ENCODE measurements around the gene DLG2.

DLG2 gene

DNA sequence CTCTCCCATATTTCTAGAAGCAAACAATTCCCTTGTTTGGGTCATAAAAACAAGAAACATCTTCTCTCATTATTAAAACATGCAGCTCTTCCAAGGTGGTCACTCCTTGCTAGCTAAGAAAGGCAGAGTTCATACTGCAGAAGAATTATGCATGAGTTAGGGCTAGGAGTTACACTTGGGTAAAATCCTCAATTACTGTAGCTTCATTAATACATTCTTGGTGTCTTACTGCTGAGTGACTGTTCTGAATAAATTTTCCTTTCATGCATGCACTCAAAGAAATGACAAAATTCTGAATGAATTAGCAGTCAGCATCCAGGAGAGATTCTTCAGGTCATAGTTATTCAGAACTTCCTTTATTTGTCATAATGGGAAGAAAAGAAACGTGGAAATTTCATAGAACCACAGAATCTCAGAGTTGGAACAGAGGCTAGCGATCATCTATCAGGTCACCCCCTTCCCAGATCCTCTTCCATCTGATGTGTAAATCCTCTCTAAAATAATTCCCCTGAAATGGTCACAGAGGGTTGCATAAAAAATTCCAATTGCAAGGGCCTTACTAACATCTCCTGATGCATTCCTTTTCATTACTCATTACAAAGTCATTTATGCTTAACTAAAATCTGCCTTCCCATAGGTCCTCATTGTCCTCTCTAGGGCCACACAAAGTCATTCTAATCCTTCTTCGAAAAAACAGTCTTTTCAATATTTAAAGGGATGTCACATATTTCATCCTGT, 771.5 kb downstream of the DLG2 start:
- DNase-seq, result peak; percentile 36
- Histone ChIP-seq H3K4me1 (ENCODE audit: control insufficient read depth, insufficient read depth, low read depth, low read length) (no peaks in the 10 kb centered on the region), H2BK5ac (ENCODE audit: low read depth, low read length, poor library complexity, severe bottlenecking) (no peak overlapping the region), H3K4me2 (ENCODE audit: low read length, poor library complexity, severe bottlenecking) (no peak overlapping the region), H3K27ac (ENCODE audit: low read length, poor library complexity, severe bottlenecking) (peak overlapping the region; percentile 46), H2BK12ac (ENCODE audit: low read length in 2 of 2) (no peak overlapping the region), H3K27me3 (ENCODE audit: control insufficient read depth in 1 of 2, insufficient read depth in 1 of 2, low read length in 2 of 2) (no peaks in the 10 kb centered on the region), H3K4ac (ENCODE audit: low read depth in 1 of 2, low read length in 2 of 2) (no peak overlapping the region), H3K36me3 (ENCODE audit: control insufficient read depth in 1 of 2, insufficient read depth in 2 of 2, low read depth in 1 of 2, low read length in 2 of 2) (no peaks in the 10 kb centered on the region), H2AK5ac (ENCODE audit: low read length, severe bottlenecking) (no peak overlapping the region), H4K8ac (ENCODE audit: low read length) (no peak overlapping the region), H3K79me1 (replicated peaks; ENCODE audit: low read length, poor library complexity, severe bottlenecking) (no peaks in the 10 kb centered on the region), H3K9ac (ENCODE audit: low read length) (no peak overlapping the region), H2AFZ (ENCODE audit: low read depth, low read length) (no peak overlapping the region), H2BK120ac (ENCODE audit: low read depth, low read length) (no peak overlapping the region), H3K23ac (ENCODE audit: low read length in 2 of 2) (no peak overlapping the region), H3K14ac (ENCODE audit: low read length in 2 of 2) (no peak overlapping the region), H3K4me3 (ENCODE audit: insufficient read depth in 1 of 2, low read depth in 1 of 2, low read length in 2 of 2) (no peak overlapping the region), H2BK15ac (ENCODE audit: low read depth, poor library complexity, severe bottlenecking) (no peak overlapping the region), H3K18ac (ENCODE audit: low read depth in 1 of 2, low read length in 2 of 2) (no peak overlapping the region), H3K9me3 (ENCODE audit: control insufficient read depth, low read length) (no peaks in the 10 kb centered on the region), H4K91ac (ENCODE audit: low read length) (no peak overlapping the region)
- 60% methylated on average over 2 of the region's 3 CpGs for WGBS

DNA sequence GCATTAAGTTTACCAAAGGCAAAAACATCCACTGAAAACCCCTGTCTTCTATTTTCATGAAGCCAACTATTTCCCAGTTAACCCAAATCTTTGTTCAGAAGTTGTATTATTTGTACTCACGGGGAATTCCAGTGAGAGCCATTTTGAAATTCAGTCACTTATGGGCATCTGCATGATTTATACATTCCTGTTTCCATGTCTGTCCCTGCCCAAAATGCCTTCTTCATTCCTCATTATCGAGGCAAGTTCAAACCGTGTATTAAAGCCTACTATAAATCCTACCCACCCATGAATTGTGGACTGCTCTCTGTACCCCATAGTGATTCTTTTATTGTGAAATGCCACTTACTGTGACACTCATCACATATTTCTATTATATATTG, 772.7 kb downstream of the DLG2 start:
- H3K18ac ChIP-seq (ENCODE audit: low read depth in 1 of 2, low read length in 2 of 2), result no peak overlapping the region
- no peaks in the 10 kb centered on the region for H3K4me1 ChIP-seq (ENCODE audit: control insufficient read depth, insufficient read depth, low read depth, low read length)
- no peak overlapping the region for H4K91ac ChIP-seq (ENCODE audit: low read length)
- DNase-seq, result no peak
- H3K27me3 ChIP-seq (ENCODE audit: control insufficient read depth in 1 of 2, insufficient read depth in 1 of 2, low read length in 2 of 2), result no peaks in the 10 kb centered on the region
- H2BK12ac ChIP-seq (ENCODE audit: low read length in 2 of 2), result no peak overlapping the region
- no peak overlapping the region for H3K14ac ChIP-seq (ENCODE audit: low read length in 2 of 2)
- H3K79me1 ChIP-seq (replicated peaks; ENCODE audit: low read length, poor library complexity, severe bottlenecking), result no peaks in the 10 kb centered on the region
- H3K23ac ChIP-seq (ENCODE audit: low read length in 2 of 2), result no peak overlapping the region
- no peak overlapping the region for H3K4me2 ChIP-seq (ENCODE audit: low read length, poor library complexity, severe bottlenecking)
- H3K4me3 ChIP-seq (ENCODE audit: insufficient read depth in 1 of 2, low read depth in 1 of 2, low read length in 2 of 2), result no peak overlapping the region
- no peak overlapping the region for H3K9ac ChIP-seq (ENCODE audit: low read length)
- H2AK5ac ChIP-seq (ENCODE audit: low read length, severe bottlenecking), result no peak overlapping the region
- H3K9me3 ChIP-seq (ENCODE audit: control insufficient read depth, low read length), result no peaks in the 10 kb centered on the region
- H3K27ac ChIP-seq (ENCODE audit: low read length, poor library complexity, severe bottlenecking), result no peak overlapping the region
- H3K36me3 ChIP-seq (ENCODE audit: control insufficient read depth in 1 of 2, insufficient read depth in 2 of 2, low read depth in 1 of 2, low read length in 2 of 2), result no peaks in the 10 kb centered on the region
- no peak overlapping the region for H4K8ac ChIP-seq (ENCODE audit: low read length)
- H3K4ac ChIP-seq (ENCODE audit: low read depth in 1 of 2, low read length in 2 of 2), result no peak overlapping the region
- 98% methylated on average over 3 of the region's 3 CpGs for WGBS
- no peak overlapping the region for H2BK15ac ChIP-seq (ENCODE audit: low read depth, poor library complexity, severe bottlenecking)
- H2BK5ac ChIP-seq (ENCODE audit: low read depth, low read length, poor library complexity, severe bottlenecking), result no peak overlapping the region
- H2AFZ ChIP-seq (ENCODE audit: low read depth, low read length), result no peak overlapping the region
- H2BK120ac ChIP-seq (ENCODE audit: low read depth, low read length), result no peak overlapping the region

DNA sequence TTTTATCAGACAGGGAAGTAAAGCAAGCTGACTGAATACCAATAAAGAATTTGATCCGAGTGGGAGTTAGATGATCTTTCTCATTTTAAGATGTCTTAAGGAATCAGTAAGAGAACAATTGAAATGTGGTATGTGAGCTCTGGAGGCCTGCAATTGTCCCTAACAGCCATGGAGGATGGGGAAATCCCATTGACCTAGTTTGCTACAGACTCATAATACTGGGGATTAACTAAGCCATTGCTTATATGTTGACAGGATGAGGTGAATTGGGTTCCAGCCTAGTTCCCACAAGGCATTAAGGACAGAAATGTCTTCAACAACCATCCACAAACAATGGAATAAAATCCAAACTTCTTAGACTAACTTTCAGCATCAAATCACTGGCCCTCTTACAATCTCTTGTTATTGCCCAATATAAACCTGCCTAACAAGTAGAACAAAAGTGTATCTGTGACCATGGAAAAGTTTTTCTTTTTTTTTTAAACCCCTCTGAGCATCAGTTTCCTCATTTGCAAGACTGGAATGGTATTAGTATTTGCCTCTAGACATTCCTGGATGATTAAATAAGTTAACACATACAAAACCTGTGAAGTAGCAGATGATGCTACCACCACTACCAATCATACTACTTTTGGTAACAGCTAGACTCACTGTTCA, 773.2 kb downstream of the DLG2 start:
- no peak overlapping the region for H3K14ac ChIP-seq (ENCODE audit: low read length in 2 of 2)
- no peak overlapping the region for H2BK120ac ChIP-seq (ENCODE audit: low read depth, low read length)
- H4K8ac ChIP-seq (ENCODE audit: low read length), result no peak overlapping the region
- no peaks in the 10 kb centered on the region for H3K9me3 ChIP-seq (ENCODE audit: control insufficient read depth, low read length)
- no peak overlapping the region for H4K91ac ChIP-seq (ENCODE audit: low read length)
- H3K27ac ChIP-seq (ENCODE audit: low read length, poor library complexity, severe bottlenecking), result no peak overlapping the region
- no peaks in the 10 kb centered on the region for H3K4me1 ChIP-seq (ENCODE audit: control insufficient read depth, insufficient read depth, low read depth, low read length)
- H2AK5ac ChIP-seq (ENCODE audit: low read length, severe bottlenecking), result no peak overlapping the region
- DNase-seq, result no peak
- 89% methylated on average over 1 of the region's 1 CpG for WGBS
- H2BK5ac ChIP-seq (ENCODE audit: low read depth, low read length, poor library complexity, severe bottlenecking), result no peak overlapping the region
- H3K27me3 ChIP-seq (ENCODE audit: control insufficient read depth in 1 of 2, insufficient read depth in 1 of 2, low read length in 2 of 2), result no peaks in the 10 kb centered on the region
- no peak overlapping the region for H2BK12ac ChIP-seq (ENCODE audit: low read length in 2 of 2)
- H3K4ac ChIP-seq (ENCODE audit: low read depth in 1 of 2, low read length in 2 of 2), result no peak overlapping the region
- no peak overlapping the region for H3K18ac ChIP-seq (ENCODE audit: low read depth in 1 of 2, low read length in 2 of 2)
- no peaks in the 10 kb centered on the region for H3K79me1 ChIP-seq (replicated peaks; ENCODE audit: low read length, poor library complexity, severe bottlenecking)
- H3K4me3 ChIP-seq (ENCODE audit: insufficient read depth in 1 of 2, low read depth in 1 of 2, low read length in 2 of 2), result no peak overlapping the region
- H3K9ac ChIP-seq (ENCODE audit: low read length), result no peak overlapping the region
- H2AFZ ChIP-seq (ENCODE audit: low read depth, low read length), result no peak overlapping the region
- H3K4me2 ChIP-seq (ENCODE audit: low read length, poor library complexity, severe bottlenecking), result no peak overlapping the region
- no peak overlapping the region for H2BK15ac ChIP-seq (ENCODE audit: low read depth, poor library complexity, severe bottlenecking)
- no peak overlapping the region for H3K23ac ChIP-seq (ENCODE audit: low read length in 2 of 2)
- H3K36me3 ChIP-seq (ENCODE audit: control insufficient read depth in 1 of 2, insufficient read depth in 2 of 2, low read depth in 1 of 2, low read length in 2 of 2), result no peaks in the 10 kb centered on the region

DNA sequence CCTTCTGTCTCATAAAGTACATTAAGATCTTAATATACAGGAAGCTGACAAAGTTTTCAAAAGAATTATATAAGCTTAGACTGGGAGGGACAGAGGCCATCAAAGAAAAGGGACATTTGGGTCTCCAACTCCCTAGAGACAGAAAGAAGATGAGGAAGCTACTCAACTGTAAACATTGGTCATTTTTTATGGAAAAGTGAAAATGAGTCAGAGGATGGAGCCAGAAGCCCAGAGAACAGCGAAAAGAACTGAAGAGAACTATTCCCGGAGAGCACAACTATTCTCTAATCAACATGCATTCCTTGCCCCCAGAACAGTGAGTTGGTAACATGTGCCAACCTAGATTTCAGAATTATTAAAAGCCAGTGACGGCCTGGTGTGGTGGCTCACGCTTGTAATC, 779.3 kb downstream of the DLG2 start:
- no peaks in the 10 kb centered on the region for H3K36me3 ChIP-seq (ENCODE audit: control insufficient read depth in 1 of 2, insufficient read depth in 2 of 2, low read depth in 1 of 2, low read length in 2 of 2)

More for the DNA sequence above, 779.3 kb downstream of the DLG2 start:
- Histone ChIP-seq H4K8ac (ENCODE audit: low read length) (no peak overlapping the region), H2BK120ac (ENCODE audit: low read depth, low read length) (no peak overlapping the region), H3K79me1 (replicated peaks; ENCODE audit: low read length, poor library complexity, severe bottlenecking) (no peaks in the 10 kb centered on the region), H3K9ac (ENCODE audit: low read length) (no peak overlapping the region), H3K18ac (ENCODE audit: low read depth in 1 of 2, low read length in 2 of 2) (no peak overlapping the region), H2AK5ac (ENCODE audit: low read length, severe bottlenecking) (no peak overlapping the region), H3K4me1 (ENCODE audit: control insufficient read depth, insufficient read depth, low read depth, low read length) (no peaks in the 10 kb centered on the region), H2BK12ac (ENCODE audit: low read length in 2 of 2) (no peak overlapping the region), H3K27ac (ENCODE audit: low read length, poor library complexity, severe bottlenecking) (no peak overlapping the region), H3K14ac (ENCODE audit: low read length in 2 of 2) (no peak overlapping the region), H3K4me2 (ENCODE audit: low read length, poor library complexity, severe bottlenecking) (no peak overlapping the region), H2BK5ac (ENCODE audit: low read depth, low read length, poor library complexity, severe bottlenecking) (no peak overlapping the region), H4K91ac (ENCODE audit: low read length) (no peak overlapping the region), H3K4me3 (ENCODE audit: insufficient read depth in 1 of 2, low read depth in 1 of 2, low read length in 2 of 2) (no peak overlapping the region), H3K4ac (ENCODE audit: low read depth in 1 of 2, low read length in 2 of 2) (no peak overlapping the region), H3K27me3 (ENCODE audit: control insufficient read depth in 1 of 2, insufficient read depth in 1 of 2, low read length in 2 of 2) (no peaks in the 10 kb centered on the region), H2BK15ac (ENCODE audit: low read depth, poor library complexity, severe bottlenecking) (no peak overlapping the region), H3K9me3 (ENCODE audit: control insufficient read depth, low read length) (no peaks in the 10 kb centered on the region), H3K23ac (ENCODE audit: low read length in 2 of 2) (no peak overlapping the region), H2AFZ (ENCODE audit: low read depth, low read length) (no peak overlapping the region)
- no peak for DNase-seq
- 93% methylated on average over 4 of the region's 4 CpGs for WGBS

All from mesenchymal stem cell (in vitro differentiated cells and primary cell).